HEK293 (cell line): ENCODE measurements around the gene PPM1L.
A peak's percentile ranks its signal among the peaks of the same experiment; 100 is the strongest.

Experiments used
- KLF16 ChIP-seq: fragments of 450-650 bp; formaldehyde crosslinking; IDR thresholded peaks from 2 replicates; pipeline ENCODE4 v1.5.1; 2017; ENCODE audit warnings: missing biosample characterization, missing genetic modification characterization
- SP2 ChIP-seq: fragments of 450-650 bp; formaldehyde crosslinking; IDR thresholded peaks from 2 replicates; pipeline ENCODE4 v1.5.1; 2016; ENCODE audit warnings: missing biosample characterization, missing genetic modification characterization
- ZBTB7A ChIP-seq: fragments of 450-650 bp; formaldehyde crosslinking; IDR thresholded peaks from 2 replicates; pipeline ENCODE4 v1.5.1; 2016; ENCODE audit warnings: low read depth, missing biosample characterization, missing genetic modification characterization
- ZNF140 ChIP-seq: fragments of 450-650 bp; formaldehyde crosslinking; IDR thresholded peaks from 2 replicates; pipeline ENCODE4 v1.5.1; 2016; ENCODE audit warnings: missing biosample characterization, missing genetic modification characterization
- ZNF629 ChIP-seq: fragments of 450-650 bp; formaldehyde crosslinking; IDR thresholded peaks from 2 replicates; pipeline ENCODE4 v1.5.1; 2017; ENCODE audit warnings: missing biosample characterization, missing genetic modification characterization
- TF ChIP-seq, protein P1 (sequence below): fragments of 450-650 bp; formaldehyde crosslinking; IDR thresholded peaks from 2 replicates; pipeline ENCODE4 v1.5.1; 2016; ENCODE audit warnings: missing biosample characterization, missing genetic modification characterization
- TF ChIP-seq, protein P2 (sequence below): fragments of 450-650 bp; formaldehyde crosslinking; IDR thresholded peaks from 2 replicates; pipeline ENCODE4 v1.5.1; 2016; ENCODE audit warnings: missing biosample characterization, missing genetic modification characterization

DNA sequence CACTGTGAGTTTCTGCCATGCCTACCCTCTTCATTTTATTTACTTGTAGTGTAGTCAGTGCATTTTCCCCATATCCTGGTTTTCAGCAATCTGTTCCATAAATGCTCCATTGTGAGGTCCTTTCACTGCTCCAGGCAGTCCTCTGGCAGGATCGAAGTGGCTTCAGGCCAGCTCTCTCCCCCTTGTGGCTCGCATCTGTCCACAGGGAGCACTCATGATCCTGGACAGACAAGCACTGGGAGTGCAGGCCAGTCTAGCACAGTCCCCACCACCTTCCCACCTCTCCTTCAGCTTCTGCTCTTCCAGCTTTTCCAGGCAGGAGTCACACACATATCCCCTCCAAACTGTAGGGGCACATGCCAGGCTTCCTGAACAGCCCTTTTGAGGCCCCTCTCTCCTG, 173.6 kb downstream of the PPM1L start:
- no peak for TF ChIP-seq ZBTB7A (tag by site-specific recombination)
- TF ChIP-seq SP2 (tag by site-specific recombination), result no peak
- no peak for TF ChIP-seq ZNF629
- TF ChIP-seq, protein P1, sequence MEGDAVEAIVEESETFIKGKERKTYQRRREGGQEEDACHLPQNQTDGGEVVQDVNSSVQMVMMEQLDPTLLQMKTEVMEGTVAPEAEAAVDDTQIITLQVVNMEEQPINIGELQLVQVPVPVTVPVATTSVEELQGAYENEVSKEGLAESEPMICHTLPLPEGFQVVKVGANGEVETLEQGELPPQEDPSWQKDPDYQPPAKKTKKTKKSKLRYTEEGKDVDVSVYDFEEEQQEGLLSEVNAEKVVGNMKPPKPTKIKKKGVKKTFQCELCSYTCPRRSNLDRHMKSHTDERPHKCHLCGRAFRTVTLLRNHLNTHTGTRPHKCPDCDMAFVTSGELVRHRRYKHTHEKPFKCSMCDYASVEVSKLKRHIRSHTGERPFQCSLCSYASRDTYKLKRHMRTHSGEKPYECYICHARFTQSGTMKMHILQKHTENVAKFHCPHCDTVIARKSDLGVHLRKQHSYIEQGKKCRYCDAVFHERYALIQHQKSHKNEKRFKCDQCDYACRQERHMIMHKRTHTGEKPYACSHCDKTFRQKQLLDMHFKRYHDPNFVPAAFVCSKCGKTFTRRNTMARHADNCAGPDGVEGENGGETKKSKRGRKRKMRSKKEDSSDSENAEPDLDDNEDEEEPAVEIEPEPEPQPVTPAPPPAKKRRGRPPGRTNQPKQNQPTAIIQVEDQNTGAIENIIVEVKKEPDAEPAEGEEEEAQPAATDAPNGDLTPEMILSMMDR (tag by site-specific recombination), result peak; percentile 33; the same call in 1 of the 2 replicates
- TF ChIP-seq, protein P2, sequence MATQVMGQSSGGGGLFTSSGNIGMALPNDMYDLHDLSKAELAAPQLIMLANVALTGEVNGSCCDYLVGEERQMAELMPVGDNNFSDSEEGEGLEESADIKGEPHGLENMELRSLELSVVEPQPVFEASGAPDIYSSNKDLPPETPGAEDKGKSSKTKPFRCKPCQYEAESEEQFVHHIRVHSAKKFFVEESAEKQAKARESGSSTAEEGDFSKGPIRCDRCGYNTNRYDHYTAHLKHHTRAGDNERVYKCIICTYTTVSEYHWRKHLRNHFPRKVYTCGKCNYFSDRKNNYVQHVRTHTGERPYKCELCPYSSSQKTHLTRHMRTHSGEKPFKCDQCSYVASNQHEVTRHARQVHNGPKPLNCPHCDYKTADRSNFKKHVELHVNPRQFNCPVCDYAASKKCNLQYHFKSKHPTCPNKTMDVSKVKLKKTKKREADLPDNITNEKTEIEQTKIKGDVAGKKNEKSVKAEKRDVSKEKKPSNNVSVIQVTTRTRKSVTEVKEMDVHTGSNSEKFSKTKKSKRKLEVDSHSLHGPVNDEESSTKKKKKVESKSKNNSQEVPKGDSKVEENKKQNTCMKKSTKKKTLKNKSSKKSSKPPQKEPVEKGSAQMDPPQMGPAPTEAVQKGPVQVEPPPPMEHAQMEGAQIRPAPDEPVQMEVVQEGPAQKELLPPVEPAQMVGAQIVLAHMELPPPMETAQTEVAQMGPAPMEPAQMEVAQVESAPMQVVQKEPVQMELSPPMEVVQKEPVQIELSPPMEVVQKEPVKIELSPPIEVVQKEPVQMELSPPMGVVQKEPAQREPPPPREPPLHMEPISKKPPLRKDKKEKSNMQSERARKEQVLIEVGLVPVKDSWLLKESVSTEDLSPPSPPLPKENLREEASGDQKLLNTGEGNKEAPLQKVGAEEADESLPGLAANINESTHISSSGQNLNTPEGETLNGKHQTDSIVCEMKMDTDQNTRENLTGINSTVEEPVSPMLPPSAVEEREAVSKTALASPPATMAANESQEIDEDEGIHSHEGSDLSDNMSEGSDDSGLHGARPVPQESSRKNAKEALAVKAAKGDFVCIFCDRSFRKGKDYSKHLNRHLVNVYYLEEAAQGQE, result no peak
- TF ChIP-seq KLF16, result no peak
- no peak for TF ChIP-seq ZNF140 (tag by site-specific recombination)
